Uterus (tissue), 2 donors: ENCODE results near the gene SH3GL2.

Experiments
- CTCF ChIP-seq, 4 experiments: fragments of 200-600 bp in 2 of 4; fragments of 450-650 bp in 2 of 4; sonication (generic) in 2 of 4; IDR thresholded peaks; one replicate each; pipeline ENCODE4 v1.5.1; 2016 to 2019; ENCODE audit warnings: antibody characterized with exemption in 4 of 4, mild to moderate bottlenecking in 2 of 4, moderate library complexity in 1 of 4
- POLR2A ChIP-seq, 2 donors: fragments of 450-650 bp; IDR thresholded peaks; one replicate each; pipeline ENCODE4 v1.6.1; 2016; ENCODE audit warnings: antibody characterized with exemption in 2 of 2, mild to moderate bottlenecking in 1 of 2, moderate library complexity in 1 of 2

- TF ChIP-seq CTCF (IDR thresholded peaks at IDR 0.05) (no peak), POLR2A (IDR thresholded peaks at IDR 0.05) (no peak)
Observed at GRCh38 chr9:17627641-17628040, 48.8 kb downstream of the SH3GL2 start.
